WTC11 (cell line): Measurements from ENCODE around the gene POLR3B. TPM values are rescaled to one million over a fixed set of nuclear protein-coding genes. Genes with fewer than 3 reads are reported as not detected.

Experiments
- ATAC-seq: fragments of 200-7000 bp; cut with Tn5 transposase; 2 replicates; pipeline ENCODE4 v1.10.0; 2021; ENCODE audit warnings: mild to moderate bottlenecking, moderate library complexity
- CTCF ChIA-PET: fragments of 300-600 bp; sonication (Branson Sonifier 250); formaldehyde crosslinking; loops from one replicate; lab custom pipeline; 2021; ENCODE audit warnings: antibody characterized with exemption; lab: Charles Lee
- POLR2A ChIA-PET: fragments of 350-600 bp; sonication (Branson Sonifier 250); formaldehyde crosslinking; loops from one replicate; lab custom pipeline; 2021; ENCODE audit warnings: antibody characterized with exemption; lab: Charles Lee
- DNase-seq: peaks from one replicate; pipeline ENCODE4 v3.0.0; 2021; ENCODE audit warnings: low spot score
- H3K27ac Mint-ChIP-seq: 2 replicates; pipeline ENCODE4 v1.8.0; 2021; ENCODE audit warnings: mixed read lengths
- H3K27me3 Mint-ChIP-seq: 2 replicates; pipeline ENCODE4 v1.8.0; 2021; ENCODE audit warnings: low read depth, mild to moderate bottlenecking, moderate library complexity, mixed read lengths
- H3K36me3 Mint-ChIP-seq: 2 replicates; pipeline ENCODE4 v1.8.0; 2021; ENCODE audit warnings: mixed read lengths
- H3K4me1 Mint-ChIP-seq: 2 replicates; pipeline ENCODE4 v1.8.0; 2022; ENCODE audit warnings: mixed read lengths
- H3K4me3 Mint-ChIP-seq: 2 replicates; pipeline ENCODE4 v1.8.0; 2021; ENCODE audit warnings: mild to moderate bottlenecking, moderate library complexity, mixed read lengths
- H3K9me3 Mint-ChIP-seq: 2 replicates; pipeline ENCODE4 v1.8.0; 2021; ENCODE audit warnings: mixed read lengths
- ATF1 ChIP-seq: sonication (generic); formaldehyde crosslinking; IDR thresholded peaks from 2 replicates; pipeline ENCODE4 v1.8.1; 2023; ENCODE audit warnings: mild to moderate bottlenecking, moderate library complexity, missing genetic modification reagents
- CREM ChIP-seq: sonication (generic); formaldehyde crosslinking; IDR thresholded peaks from 2 replicates; pipeline ENCODE4 v1.8.1; 2022; ENCODE audit warnings: mild to moderate bottlenecking, missing genetic modification reagents, moderate library complexity
- ELF4 ChIP-seq: sonication (generic); formaldehyde crosslinking; IDR thresholded peaks from 2 replicates; pipeline ENCODE4 v1.8.1; 2022; ENCODE audit warnings: low read depth, mild to moderate bottlenecking, moderate library complexity, missing genetic modification reagents
- ETV6 ChIP-seq: sonication (generic); formaldehyde crosslinking; IDR thresholded peaks from 2 replicates; pipeline ENCODE4 v1.8.1; 2022; ENCODE audit warnings: mild to moderate bottlenecking, missing genetic modification reagents
- MAX ChIP-seq: sonication (generic); formaldehyde crosslinking; IDR thresholded peaks from 2 replicates; pipeline ENCODE4 v1.8.0; 2022; ENCODE audit warnings: mild to moderate bottlenecking, missing genetic modification reagents
- NR1H2 ChIP-seq: sonication (generic); formaldehyde crosslinking; IDR thresholded peaks from 2 replicates; pipeline ENCODE4 v1.9.0; 2021; ENCODE audit warnings: mild to moderate bottlenecking, moderate library complexity, missing genetic modification reagents
- PRRX2 ChIP-seq: fragments of 250-450 bp; sonication (Bioruptor Pico); IDR thresholded peaks from 2 replicates; pipeline ENCODE4 v1.8.0; 2021; ENCODE audit warnings: mild to moderate bottlenecking
- RORB ChIP-seq: fragments of 250-450 bp; sonication (Bioruptor Pico); IDR thresholded peaks from 2 replicates; pipeline ENCODE4 v1.9.0; 2021; ENCODE audit warnings: mild to moderate bottlenecking
- SMAD3 ChIP-seq: sonication (generic); formaldehyde crosslinking; IDR thresholded peaks from 2 replicates; pipeline ENCODE4 v1.8.0; 2022; ENCODE audit warnings: missing genetic modification reagents, mild to moderate bottlenecking, borderline replicate concordance
- STAT6 ChIP-seq: sonication (generic); formaldehyde crosslinking; conservative IDR thresholded peaks from 2 replicates; pipeline ENCODE4 v1.8.1; 2023; ENCODE audit warnings: mild to moderate bottlenecking, low read depth, missing genetic modification reagents, moderate library complexity
- USF1 ChIP-seq: sonication (generic); formaldehyde crosslinking; IDR thresholded peaks from 2 replicates; pipeline ENCODE4 v1.8.0; 2022; ENCODE audit warnings: mild to moderate bottlenecking, missing genetic modification reagents
- ZNF671 ChIP-seq: fragments of 250-450 bp; sonication (Bioruptor Pico); IDR thresholded peaks from 2 replicates; pipeline ENCODE4 v1.8.0; 2021; ENCODE audit warnings: mild to moderate bottlenecking
- total RNA-seq: library from RNA; stranded (reverse); gene quantifications from 3 replicates; pipeline ENCODE4 v1.2.3, GENCODE V29; 2021
- TF ChIP-seq, protein P1 (sequence below): sonication (generic); formaldehyde crosslinking; IDR thresholded peaks from 2 replicates; pipeline ENCODE4 v1.8.1; 2023; ENCODE audit warnings: mild to moderate bottlenecking, missing genetic modification reagents, borderline replicate concordance
- TF ChIP-seq, protein P2 (sequence below): fragments of 250-450 bp; sonication (Bioruptor Pico); IDR thresholded peaks from 2 replicates; pipeline ENCODE4 v1.9.0; 2021; ENCODE audit warnings: mild to moderate bottlenecking
- TF ChIP-seq, protein P3 (sequence below): sonication (generic); formaldehyde crosslinking; IDR thresholded peaks from 2 replicates; pipeline ENCODE4 v1.8.1; 2022; ENCODE audit warnings: mild to moderate bottlenecking, moderate library complexity, missing genetic modification reagents

The POLR3B gene
- total RNA-seq, 1 experiment from 2014 or later: 9.0 TPM

DNA sequence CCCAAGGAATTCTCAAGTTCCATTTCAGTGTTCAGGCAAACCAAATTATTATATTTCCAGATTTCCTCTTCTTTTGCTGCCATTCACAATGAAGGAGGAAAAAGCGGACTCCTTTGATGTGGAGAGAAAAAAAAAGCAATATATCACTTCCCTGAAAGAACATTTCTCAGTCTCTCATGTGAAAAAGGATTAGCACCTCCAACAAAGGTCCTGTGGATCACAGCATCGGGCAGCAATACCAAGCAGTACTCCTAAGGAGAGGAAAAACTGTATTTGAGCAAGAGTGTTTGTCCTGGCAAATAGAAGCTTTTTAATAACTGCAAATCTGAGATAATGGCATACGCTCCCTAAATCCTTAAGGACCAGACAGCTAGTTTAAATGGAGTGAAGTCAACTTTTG is 131.3 kb downstream of the POLR3B start:
- Mint-ChIP-seq H3K4me1 (peaks cover 34% of the 10 kb centered on the region), H3K27me3 (no peaks in the 10 kb centered on the region), H3K4me3 (no peak overlapping the region), H3K9me3 (no peaks in the 10 kb centered on the region), H3K27ac (no peak overlapping the region), H3K36me3 (no peaks in the 10 kb centered on the region)
- CTCF ChIA-PET: interaction anchor here (1.2 kb wide), 1 partner anchor 131 kb away, joined by 4 read pairs; the partner anchor contains the start of gene POLR3B
- POLR2A ChIA-PET: no interaction called here
- no peak for ATAC-seq
- DNase-seq: no peak
- no peak for TF ChIP-seq SMAD3 (CRISPR knock-in tag)
- TF ChIP-seq RORB (CRISPR knock-in tag): no peak
- no peak for TF ChIP-seq NR1H2 (CRISPR knock-in tag)
- no peak for TF ChIP-seq ETV6 (CRISPR knock-in tag)
- no peak for TF ChIP-seq ELF4 (CRISPR knock-in tag)
- TF ChIP-seq, protein P1, sequence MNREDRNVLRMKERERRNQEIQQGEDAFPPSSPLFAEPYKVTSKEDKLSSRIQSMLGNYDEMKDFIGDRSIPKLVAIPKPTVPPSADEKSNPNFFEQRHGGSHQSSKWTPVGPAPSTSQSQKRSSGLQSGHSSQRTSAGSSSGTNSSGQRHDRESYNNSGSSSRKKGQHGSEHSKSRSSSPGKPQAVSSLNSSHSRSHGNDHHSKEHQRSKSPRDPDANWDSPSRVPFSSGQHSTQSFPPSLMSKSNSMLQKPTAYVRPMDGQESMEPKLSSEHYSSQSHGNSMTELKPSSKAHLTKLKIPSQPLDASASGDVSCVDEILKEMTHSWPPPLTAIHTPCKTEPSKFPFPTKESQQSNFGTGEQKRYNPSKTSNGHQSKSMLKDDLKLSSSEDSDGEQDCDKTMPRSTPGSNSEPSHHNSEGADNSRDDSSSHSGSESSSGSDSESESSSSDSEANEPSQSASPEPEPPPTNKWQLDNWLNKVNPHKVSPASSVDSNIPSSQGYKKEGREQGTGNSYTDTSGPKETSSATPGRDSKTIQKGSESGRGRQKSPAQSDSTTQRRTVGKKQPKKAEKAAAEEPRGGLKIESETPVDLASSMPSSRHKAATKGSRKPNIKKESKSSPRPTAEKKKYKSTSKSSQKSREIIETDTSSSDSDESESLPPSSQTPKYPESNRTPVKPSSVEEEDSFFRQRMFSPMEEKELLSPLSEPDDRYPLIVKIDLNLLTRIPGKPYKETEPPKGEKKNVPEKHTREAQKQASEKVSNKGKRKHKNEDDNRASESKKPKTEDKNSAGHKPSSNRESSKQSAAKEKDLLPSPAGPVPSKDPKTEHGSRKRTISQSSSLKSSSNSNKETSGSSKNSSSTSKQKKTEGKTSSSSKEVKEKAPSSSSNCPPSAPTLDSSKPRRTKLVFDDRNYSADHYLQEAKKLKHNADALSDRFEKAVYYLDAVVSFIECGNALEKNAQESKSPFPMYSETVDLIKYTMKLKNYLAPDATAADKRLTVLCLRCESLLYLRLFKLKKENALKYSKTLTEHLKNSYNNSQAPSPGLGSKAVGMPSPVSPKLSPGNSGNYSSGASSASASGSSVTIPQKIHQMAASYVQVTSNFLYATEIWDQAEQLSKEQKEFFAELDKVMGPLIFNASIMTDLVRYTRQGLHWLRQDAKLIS (CRISPR knock-in tag): no peak
- no peak for TF ChIP-seq MAX (CRISPR knock-in tag)
- TF ChIP-seq PRRX2 (CRISPR knock-in tag): no peak
- no peak for TF ChIP-seq ZNF671 (CRISPR knock-in tag)
- no peak for TF ChIP-seq USF1 (CRISPR knock-in tag)
- TF ChIP-seq, protein P2, sequence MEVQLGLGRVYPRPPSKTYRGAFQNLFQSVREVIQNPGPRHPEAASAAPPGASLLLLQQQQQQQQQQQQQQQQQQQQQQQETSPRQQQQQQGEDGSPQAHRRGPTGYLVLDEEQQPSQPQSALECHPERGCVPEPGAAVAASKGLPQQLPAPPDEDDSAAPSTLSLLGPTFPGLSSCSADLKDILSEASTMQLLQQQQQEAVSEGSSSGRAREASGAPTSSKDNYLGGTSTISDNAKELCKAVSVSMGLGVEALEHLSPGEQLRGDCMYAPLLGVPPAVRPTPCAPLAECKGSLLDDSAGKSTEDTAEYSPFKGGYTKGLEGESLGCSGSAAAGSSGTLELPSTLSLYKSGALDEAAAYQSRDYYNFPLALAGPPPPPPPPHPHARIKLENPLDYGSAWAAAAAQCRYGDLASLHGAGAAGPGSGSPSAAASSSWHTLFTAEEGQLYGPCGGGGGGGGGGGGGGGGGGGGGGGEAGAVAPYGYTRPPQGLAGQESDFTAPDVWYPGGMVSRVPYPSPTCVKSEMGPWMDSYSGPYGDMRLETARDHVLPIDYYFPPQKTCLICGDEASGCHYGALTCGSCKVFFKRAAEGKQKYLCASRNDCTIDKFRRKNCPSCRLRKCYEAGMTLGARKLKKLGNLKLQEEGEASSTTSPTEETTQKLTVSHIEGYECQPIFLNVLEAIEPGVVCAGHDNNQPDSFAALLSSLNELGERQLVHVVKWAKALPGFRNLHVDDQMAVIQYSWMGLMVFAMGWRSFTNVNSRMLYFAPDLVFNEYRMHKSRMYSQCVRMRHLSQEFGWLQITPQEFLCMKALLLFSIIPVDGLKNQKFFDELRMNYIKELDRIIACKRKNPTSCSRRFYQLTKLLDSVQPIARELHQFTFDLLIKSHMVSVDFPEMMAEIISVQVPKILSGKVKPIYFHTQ (CRISPR knock-in tag): no peak
- TF ChIP-seq CREM (CRISPR knock-in tag): no peak
- no peak for TF ChIP-seq STAT6 (CRISPR knock-in tag)
- TF ChIP-seq ATF1: no peak
- TF ChIP-seq, protein P3, sequence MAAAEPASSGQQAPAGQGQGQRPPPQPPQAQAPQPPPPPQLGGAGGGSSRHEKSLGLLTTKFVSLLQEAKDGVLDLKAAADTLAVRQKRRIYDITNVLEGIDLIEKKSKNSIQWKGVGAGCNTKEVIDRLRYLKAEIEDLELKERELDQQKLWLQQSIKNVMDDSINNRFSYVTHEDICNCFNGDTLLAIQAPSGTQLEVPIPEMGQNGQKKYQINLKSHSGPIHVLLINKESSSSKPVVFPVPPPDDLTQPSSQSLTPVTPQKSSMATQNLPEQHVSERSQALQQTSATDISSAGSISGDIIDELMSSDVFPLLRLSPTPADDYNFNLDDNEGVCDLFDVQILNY (CRISPR knock-in tag): no peak
